ENCODE results near the gene ASNS. TPM values are rescaled to one million over a fixed set of nuclear protein-coding genes. Genes with fewer than 3 reads are reported as not detected.
"Not testable (repeated sequence)": the region's sequence is repeated elsewhere in the genome, so short reads cannot be mapped to it uniquely, and the experiment has no call there.

The ASNS gene
- total RNA-seq, 2 experiments from 2014 or later = 226 to 229 TPM

DNA sequence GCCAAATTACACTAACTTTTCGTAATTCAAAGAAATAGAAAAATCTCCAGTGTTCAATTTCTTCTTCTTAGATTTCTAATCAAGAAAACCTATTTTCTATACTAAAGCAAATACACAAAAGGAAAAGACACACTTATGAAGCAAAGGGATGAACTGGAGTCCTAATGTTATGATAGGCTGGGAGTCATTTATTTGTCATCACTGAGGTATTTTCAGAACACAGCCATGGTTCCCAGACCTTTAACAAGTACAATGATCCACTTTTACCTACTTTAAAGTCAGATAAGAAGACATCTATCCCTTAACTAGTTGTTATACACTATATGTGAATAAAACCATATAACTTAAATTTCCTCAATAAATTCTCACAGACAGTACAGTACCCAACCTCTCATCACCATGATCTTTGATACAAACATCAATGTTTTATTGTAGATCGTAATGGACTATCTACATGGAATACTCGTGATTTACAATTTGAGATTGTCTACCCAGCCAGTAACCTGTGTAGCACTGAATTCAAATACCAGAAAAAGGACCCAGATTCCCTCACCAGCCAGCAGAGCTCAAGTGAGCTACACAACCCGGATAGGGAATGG lies 12.5 kb downstream of the ASNS start:
- TF ChIP-seq, protein P1, sequence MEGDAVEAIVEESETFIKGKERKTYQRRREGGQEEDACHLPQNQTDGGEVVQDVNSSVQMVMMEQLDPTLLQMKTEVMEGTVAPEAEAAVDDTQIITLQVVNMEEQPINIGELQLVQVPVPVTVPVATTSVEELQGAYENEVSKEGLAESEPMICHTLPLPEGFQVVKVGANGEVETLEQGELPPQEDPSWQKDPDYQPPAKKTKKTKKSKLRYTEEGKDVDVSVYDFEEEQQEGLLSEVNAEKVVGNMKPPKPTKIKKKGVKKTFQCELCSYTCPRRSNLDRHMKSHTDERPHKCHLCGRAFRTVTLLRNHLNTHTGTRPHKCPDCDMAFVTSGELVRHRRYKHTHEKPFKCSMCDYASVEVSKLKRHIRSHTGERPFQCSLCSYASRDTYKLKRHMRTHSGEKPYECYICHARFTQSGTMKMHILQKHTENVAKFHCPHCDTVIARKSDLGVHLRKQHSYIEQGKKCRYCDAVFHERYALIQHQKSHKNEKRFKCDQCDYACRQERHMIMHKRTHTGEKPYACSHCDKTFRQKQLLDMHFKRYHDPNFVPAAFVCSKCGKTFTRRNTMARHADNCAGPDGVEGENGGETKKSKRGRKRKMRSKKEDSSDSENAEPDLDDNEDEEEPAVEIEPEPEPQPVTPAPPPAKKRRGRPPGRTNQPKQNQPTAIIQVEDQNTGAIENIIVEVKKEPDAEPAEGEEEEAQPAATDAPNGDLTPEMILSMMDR (IDR thresholded peaks at IDR 0.05) = no peak
- ATAC-seq = no peak
- Mint-ChIP-seq H3K27me3 (no peaks in the 10 kb centered on the region), H3K36me3 (ENCODE audit: low read depth) (peaks cover 68% of the 10 kb centered on the region), H3K27ac (no peak overlapping the region), H3K4me3 (no peak overlapping the region), H3K4me1 (ENCODE audit: low read depth) (peaks cover 8% of the 10 kb centered on the region), H3K9me3 (no peaks in the 10 kb centered on the region)
- DNase-seq = no peak
- POLR2A ChIA-PET = no interaction called here
- intact Hi-C loops (cut with micrococcal nuclease) = no loop called here
- CTCF ChIA-PET = no interaction called here

DNA sequence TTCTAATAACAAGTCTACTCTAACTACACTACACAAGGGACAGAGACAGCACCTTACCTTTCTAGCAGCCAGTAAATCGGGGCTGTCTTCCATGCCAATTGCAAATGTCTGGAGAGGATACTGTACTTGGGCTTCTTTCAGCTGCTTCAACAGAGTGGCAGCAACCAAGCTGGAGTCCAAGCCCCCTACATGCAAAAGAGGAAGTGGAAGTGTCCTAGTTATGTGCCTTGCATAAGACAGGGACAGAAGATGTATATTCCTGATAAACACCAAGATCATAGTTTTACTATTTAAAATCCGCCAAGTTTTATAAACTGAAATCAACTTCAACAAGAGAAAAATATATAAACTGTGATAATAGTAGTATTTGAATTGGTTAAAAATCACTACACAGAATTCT lies 14.0 kb downstream of the ASNS start:
- Mint-ChIP-seq H3K36me3 (ENCODE audit: low read depth) (peaks cover 75% of the 10 kb centered on the region), H3K27ac (no peak overlapping the region), H3K27me3 (no peaks in the 10 kb centered on the region), H3K9me3 (no peaks in the 10 kb centered on the region), H3K4me3 (no peak overlapping the region), H3K4me1 (ENCODE audit: low read depth) (peaks cover 5% of the 10 kb centered on the region)
- ChIA-PET CTCF (interaction anchor here (1.9 kb wide), 1 partner anchor 10 kb away, joined by 4 read pairs; no protein-coding TSS in a partner anchor), POLR2A (no interaction called here)
- intact Hi-C loops (cut with micrococcal nuclease) = no loop called here
- no peak for ATAC-seq
- TF ChIP-seq, protein P1 (IDR thresholded peaks at IDR 0.05) = no peak
- DNase-seq = no peak

DNA sequence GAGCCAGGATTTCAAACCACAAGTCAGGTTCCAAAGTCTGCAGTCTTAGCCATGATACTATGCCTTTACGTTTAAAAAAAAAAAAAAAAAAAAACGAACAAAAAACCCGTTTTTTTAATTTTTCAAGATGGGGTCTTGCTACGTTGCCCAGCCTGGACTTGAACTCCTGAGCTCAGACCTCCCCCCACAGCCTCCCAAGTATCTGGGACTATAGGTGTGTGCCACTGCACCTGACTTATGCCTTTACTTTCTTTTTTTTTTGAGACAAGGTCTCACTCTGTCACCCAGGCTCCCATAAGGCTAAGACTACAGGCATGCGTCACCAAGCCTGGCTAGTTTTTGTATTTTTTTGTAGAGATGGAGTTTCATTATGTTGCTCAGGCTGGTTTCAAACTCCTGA lies 14.7 kb downstream of the ASNS start:
- no peak overlapping the region for H3K27ac Mint-ChIP-seq
- no peak overlapping the region for H3K4me3 Mint-ChIP-seq
- no peaks in the 10 kb centered on the region for H3K4me1 Mint-ChIP-seq (ENCODE audit: low read depth)
- no peaks in the 10 kb centered on the region for H3K9me3 Mint-ChIP-seq
- ChIA-PET POLR2A (interaction anchor here (0.6 kb wide), 1 partner anchor 1554 kb away, joined by 3 read pairs; no protein-coding TSS in a partner anchor), CTCF (interaction anchor here (1.9 kb wide), 1 partner anchor 11 kb away, joined by 4 read pairs; no protein-coding TSS in a partner anchor)
- peaks cover 75% of the 10 kb centered on the region for H3K36me3 Mint-ChIP-seq (ENCODE audit: low read depth)
- H3K27me3 Mint-ChIP-seq = no peaks in the 10 kb centered on the region
- intact Hi-C loops (cut with micrococcal nuclease) = no loop called here
- TF ChIP-seq, protein P1 (IDR thresholded peaks at IDR 0.05) = no peak
- ATAC-seq (no peak), DNase-seq (no peak)

DNA sequence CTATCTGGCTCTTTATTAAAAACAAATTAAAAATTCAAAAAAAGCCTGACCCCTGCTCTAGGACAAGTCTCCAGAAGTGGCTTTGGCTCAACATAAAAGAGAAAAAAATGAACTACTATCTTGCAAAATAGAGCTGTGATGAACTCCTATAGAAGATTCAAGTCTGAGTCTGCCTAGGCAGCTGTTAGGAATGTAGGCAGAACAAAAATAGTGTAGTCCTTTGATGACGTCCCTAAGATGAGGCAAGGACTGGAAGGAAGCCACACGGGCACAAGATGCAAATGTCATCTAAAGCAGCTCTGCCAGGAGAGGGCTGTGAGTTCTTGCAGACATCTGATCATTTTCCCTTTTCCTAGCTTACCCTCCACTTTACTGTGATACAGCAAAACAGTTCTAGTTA lies 20.5 kb downstream of the ASNS start:
- Mint-ChIP-seq H3K9me3 (no peaks in the 10 kb centered on the region), H3K27ac (no peak overlapping the region), H3K4me1 (ENCODE audit: low read depth) (no peaks in the 10 kb centered on the region), H3K27me3 (no peaks in the 10 kb centered on the region), H3K36me3 (ENCODE audit: low read depth) (peaks cover 52% of the 10 kb centered on the region), H3K4me3 (no peak overlapping the region)
- CTCF ChIA-PET = interaction anchor here (1.1 kb wide), 1 partner anchor 16 kb away, joined by 3 read pairs; no protein-coding TSS in a partner anchor
- TF ChIP-seq, protein P1 (IDR thresholded peaks at IDR 0.05) = no peak
- no peak for DNase-seq
- intact Hi-C loops (cut with micrococcal nuclease) = no loop called here
- POLR2A ChIA-PET = no interaction called here
- no peak for ATAC-seq

DNA sequence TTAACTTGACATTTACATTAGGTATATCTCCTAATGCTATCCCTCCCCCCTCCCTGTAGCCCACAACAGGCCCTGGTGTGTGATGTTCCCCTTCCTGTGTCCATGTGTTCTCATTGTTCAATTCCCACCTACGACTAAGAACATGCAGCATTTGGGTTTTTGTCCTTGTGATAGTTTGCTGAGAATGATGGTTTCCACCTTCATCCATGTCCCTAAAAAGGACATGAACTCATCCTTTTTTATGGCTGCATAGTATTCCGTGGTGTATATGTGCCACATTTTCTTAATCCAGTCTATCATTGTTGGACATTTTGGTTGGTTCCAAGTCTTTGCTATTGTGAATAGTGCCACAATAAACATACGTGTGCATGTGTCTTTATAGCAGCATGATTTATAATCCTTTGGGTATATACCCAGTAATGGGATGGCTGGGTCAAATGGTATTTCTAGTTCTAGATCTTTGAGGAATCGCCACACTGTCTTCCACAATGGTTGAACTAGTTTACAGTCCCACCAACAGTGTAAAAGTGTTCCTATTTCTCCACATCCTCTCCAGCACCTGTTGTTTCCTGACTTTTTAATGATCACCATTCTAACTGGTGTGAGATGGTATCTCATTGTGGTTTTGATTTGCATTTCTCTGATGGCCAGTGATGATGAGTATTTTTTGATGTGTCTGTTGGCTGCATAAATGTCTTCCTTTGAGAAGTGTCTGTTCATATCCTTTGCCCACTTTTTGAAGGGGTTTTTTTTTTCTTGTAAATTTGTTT lies 21.8 kb downstream of the ASNS start:
- H3K27ac Mint-ChIP-seq; H3K4me1 Mint-ChIP-seq (ENCODE audit: low read depth); DNase-seq; H3K27me3 Mint-ChIP-seq; POLR2A ChIA-PET; H3K4me3 Mint-ChIP-seq; ATAC-seq; intact Hi-C loops (cut with micrococcal nuclease); H3K9me3 Mint-ChIP-seq: not testable (repeated sequence)
- CTCF ChIA-PET = interaction anchor here (1.1 kb wide), 1 partner anchor 15 kb away, joined by 3 read pairs; no protein-coding TSS in a partner anchor
- peaks cover 45% of the 10 kb centered on the region for H3K36me3 Mint-ChIP-seq (ENCODE audit: low read depth)
